ENCODE results near the gene DPH3. TPM values are rescaled to one million over a fixed set of nuclear protein-coding genes. Genes with fewer than 3 reads are reported as not detected.

Gene DPH3
- total RNA-seq, 1 experiment from 2014 or later = 27.8 TPM

DNA sequence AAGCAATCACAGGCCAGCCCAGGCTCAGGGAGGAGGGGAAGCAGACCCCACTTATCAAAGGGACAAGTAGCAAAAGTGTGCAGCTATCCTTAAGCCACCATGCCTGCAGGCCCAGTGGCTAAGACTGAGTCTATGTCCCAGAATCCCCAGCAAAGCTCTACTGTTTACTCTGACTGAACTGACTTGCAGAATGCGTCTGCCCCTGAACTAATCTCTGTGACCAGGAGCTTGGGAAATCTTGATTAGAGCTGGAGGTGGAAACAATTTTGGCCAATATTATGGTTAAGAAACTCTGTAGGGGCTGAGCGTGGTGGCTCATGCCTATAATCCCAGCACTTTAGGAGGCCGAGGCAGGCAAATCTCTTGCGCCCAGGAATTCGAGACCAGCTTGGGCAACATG is 22.6 kb downstream of the DPH3 start:
- DNase-seq (ENCODE audit: low spot score) = no peak
- no peak for ATAC-seq
- H3K27ac Mint-ChIP-seq = no peak overlapping the region
- ChIA-PET POLR2A (no interaction called here), CTCF (interaction anchor here (1.2 kb wide), 1 partner anchor 64 kb away, joined by 3 read pairs; no protein-coding TSS in a partner anchor)
- H3K9me3 Mint-ChIP-seq = no peaks in the 10 kb centered on the region
- TF ChIP-seq TCF7 (CRISPR knock-in tag; IDR thresholded peaks at IDR 0.05; ENCODE audit: low read depth) (no peak), IRF2 (CRISPR knock-in tag; IDR thresholded peaks at IDR 0.05; ENCODE audit: borderline replicate concordance, low read depth) (no peak), FOXJ3 (CRISPR knock-in tag; IDR thresholded peaks at IDR 0.05; ENCODE audit: borderline replicate concordance) (no peak), GABPB1 (CRISPR knock-in tag; IDR thresholded peaks at IDR 0.05) (no peak), ZNF138 (CRISPR knock-in tag; conservative IDR thresholded peaks at IDR 0.05) (no peak), GTF2I (CRISPR knock-in tag; conservative IDR thresholded peaks at IDR 0.05) (no peak), SOX15 (CRISPR knock-in tag; IDR thresholded peaks at IDR 0.05) (no peak), CREM (CRISPR knock-in tag; IDR thresholded peaks at IDR 0.05) (no peak), ERG (CRISPR knock-in tag; IDR thresholded peaks at IDR 0.05) (no peak), JAZF1 (CRISPR knock-in tag; IDR thresholded peaks at IDR 0.05) (no peak), ZNF396 (CRISPR knock-in tag; IDR thresholded peaks at IDR 0.05; ENCODE audit: borderline replicate concordance) (no peak), ZNF423 (CRISPR knock-in tag; IDR thresholded peaks at IDR 0.05) (no peak)
- TF ChIP-seq, protein P1, sequence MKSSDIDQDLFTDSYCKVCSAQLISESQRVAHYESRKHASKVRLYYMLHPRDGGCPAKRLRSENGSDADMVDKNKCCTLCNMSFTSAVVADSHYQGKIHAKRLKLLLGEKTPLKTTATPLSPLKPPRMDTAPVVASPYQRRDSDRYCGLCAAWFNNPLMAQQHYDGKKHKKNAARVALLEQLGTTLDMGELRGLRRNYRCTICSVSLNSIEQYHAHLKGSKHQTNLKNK (CRISPR knock-in tag; IDR thresholded peaks at IDR 0.05) = no peak
- TF ChIP-seq, protein P2, sequence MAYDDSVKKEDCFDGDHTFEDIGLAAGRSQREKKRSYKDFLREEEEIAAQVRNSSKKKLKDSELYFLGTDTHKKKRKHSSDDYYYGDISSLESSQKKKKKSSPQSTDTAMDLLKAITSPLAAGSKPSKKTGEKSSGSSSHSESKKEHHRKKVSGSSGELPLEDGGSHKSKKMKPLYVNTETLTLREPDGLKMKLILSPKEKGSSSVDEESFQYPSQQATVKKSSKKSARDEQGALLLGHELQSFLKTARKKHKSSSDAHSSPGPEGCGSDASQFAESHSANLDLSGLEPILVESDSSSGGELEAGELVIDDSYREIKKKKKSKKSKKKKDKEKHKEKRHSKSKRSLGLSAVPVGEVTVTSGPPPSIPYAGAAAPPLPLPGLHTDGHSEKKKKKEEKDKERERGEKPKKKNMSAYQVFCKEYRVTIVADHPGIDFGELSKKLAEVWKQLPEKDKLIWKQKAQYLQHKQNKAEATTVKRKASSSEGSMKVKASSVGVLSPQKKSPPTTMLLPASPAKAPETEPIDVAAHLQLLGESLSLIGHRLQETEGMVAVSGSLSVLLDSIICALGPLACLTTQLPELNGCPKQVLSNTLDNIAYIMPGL (CRISPR knock-in tag; IDR thresholded peaks at IDR 0.05) = no peak
- peaks cover 5% of the 10 kb centered on the region for H3K4me1 Mint-ChIP-seq
- H3K36me3 Mint-ChIP-seq = no peaks in the 10 kb centered on the region
- H3K4me3 Mint-ChIP-seq = no peak overlapping the region
- H3K27me3 Mint-ChIP-seq (ENCODE audit: low read depth) = peaks cover 6% of the 10 kb centered on the region

- no peak overlapping the region for H3K27ac Mint-ChIP-seq
- DNase-seq (ENCODE audit: low spot score) = no peak
- no peaks in the 10 kb centered on the region for H3K9me3 Mint-ChIP-seq
- POLR2A ChIA-PET = no interaction called here
- CTCF ChIA-PET = interaction anchor here (1.7 kb wide), 1 partner anchor 63 kb away, joined by 7 read pairs; no protein-coding TSS in a partner anchor
- no peaks in the 10 kb centered on the region for H3K36me3 Mint-ChIP-seq
- ATAC-seq = no peak
- H3K4me1 Mint-ChIP-seq = peaks cover 5% of the 10 kb centered on the region
- TF ChIP-seq GRHL2 (CRISPR knock-in tag; IDR thresholded peaks at IDR 0.05; ENCODE audit: insufficient replicate concordance, severe bottlenecking) = no peak
- H3K4me3 Mint-ChIP-seq = no peak overlapping the region
- H3K27me3 Mint-ChIP-seq (ENCODE audit: low read depth) = peaks cover 6% of the 10 kb centered on the region
Measured at GRCh38 chr3:16241225-16241624, 23.5 kb downstream of the DPH3 start.

DNA sequence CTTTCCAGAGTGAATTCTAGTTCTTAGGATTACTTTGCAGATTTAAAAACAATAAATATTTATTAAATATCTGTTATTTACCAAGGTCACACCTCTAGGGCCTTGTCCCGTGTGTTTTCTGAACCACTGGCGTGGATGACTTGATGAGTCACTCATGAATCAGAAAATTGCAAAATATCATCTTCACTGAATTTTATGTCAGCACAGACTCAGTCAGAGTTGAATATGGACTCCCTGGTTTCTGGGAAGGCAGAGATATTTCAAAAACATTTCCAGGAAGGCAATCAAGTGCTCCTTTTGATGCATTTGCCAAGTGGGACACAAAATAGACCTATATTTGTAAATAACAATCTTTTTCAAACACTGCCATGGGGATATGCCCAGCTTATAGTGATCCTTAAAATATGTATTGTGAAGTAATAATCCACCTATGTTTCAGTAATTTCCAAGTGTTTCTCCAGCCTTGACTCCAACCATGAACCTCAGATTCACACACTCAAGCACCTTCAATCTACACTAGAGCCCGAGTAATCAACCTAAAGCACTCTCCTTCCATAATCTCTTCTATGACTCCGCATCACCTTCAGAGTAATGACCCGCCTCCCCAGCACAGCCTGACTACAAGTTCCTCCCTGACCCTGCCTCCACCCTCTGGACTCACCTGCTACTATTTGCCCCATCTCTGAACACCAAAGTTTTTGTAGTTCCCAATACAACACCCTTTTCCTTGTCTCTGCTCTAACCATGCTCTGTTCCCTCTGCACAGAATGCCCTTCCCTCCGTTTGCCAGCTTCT is 24.3 kb downstream of the DPH3 start:
- DNase-seq (ENCODE audit: low spot score) (no peak), ATAC-seq (no peak)
- no peaks in the 10 kb centered on the region for H3K36me3 Mint-ChIP-seq
- ChIA-PET POLR2A (no interaction called here), CTCF (interaction anchor here (1.7 kb wide), 1 partner anchor 62 kb away, joined by 7 read pairs; no protein-coding TSS in a partner anchor)
- no peak overlapping the region for H3K27ac Mint-ChIP-seq
- peaks cover 6% of the 10 kb centered on the region for H3K27me3 Mint-ChIP-seq (ENCODE audit: low read depth)
- TF ChIP-seq ELF4 (CRISPR knock-in tag; IDR thresholded peaks at IDR 0.05; ENCODE audit: low read depth) (no peak), ZNF416 (CRISPR knock-in tag; IDR thresholded peaks at IDR 0.05) (no peak), NFYB (CRISPR knock-in tag; conservative IDR thresholded peaks at IDR 0.05; ENCODE audit: low read depth) (no peak)
- H3K9me3 Mint-ChIP-seq = no peaks in the 10 kb centered on the region
- peaks cover under 1% of the 10 kb centered on the region; the same call in 1 of the 2 replicates for H3K4me1 Mint-ChIP-seq
- no peak overlapping the region for H3K4me3 Mint-ChIP-seq
